ENCODE data around the gene LSMEM2. TPM values are rescaled to one million over a fixed set of nuclear protein-coding genes. Genes with fewer than 3 reads are reported as not detected.
A peak's percentile ranks its signal among the peaks of the same experiment; 100 is the strongest.

The LSMEM2 gene
- polyA plus RNA-seq, 4 donors: 0.51 to 0.75 (median 0.66) TPM

- DNase-seq (ENCODE audit: low read depth in 4 of 4, low spot score in 3 of 4): no peak
Measured at GRCh38 chr3:50333744-50334328, 54.9 kb downstream of the LSMEM2 start.

- DNase-seq (ENCODE audit: low read depth in 4 of 4, low spot score in 3 of 4): no peak
Measured at GRCh38 chr3:50334339-50335075, 55.6 kb downstream of the LSMEM2 start.

- no peak for DNase-seq (ENCODE audit: low read depth in 4 of 4, low spot score in 3 of 4)
Measured at GRCh38 chr3:50336452-50337174, 57.7 kb downstream of the LSMEM2 start.

DNA sequence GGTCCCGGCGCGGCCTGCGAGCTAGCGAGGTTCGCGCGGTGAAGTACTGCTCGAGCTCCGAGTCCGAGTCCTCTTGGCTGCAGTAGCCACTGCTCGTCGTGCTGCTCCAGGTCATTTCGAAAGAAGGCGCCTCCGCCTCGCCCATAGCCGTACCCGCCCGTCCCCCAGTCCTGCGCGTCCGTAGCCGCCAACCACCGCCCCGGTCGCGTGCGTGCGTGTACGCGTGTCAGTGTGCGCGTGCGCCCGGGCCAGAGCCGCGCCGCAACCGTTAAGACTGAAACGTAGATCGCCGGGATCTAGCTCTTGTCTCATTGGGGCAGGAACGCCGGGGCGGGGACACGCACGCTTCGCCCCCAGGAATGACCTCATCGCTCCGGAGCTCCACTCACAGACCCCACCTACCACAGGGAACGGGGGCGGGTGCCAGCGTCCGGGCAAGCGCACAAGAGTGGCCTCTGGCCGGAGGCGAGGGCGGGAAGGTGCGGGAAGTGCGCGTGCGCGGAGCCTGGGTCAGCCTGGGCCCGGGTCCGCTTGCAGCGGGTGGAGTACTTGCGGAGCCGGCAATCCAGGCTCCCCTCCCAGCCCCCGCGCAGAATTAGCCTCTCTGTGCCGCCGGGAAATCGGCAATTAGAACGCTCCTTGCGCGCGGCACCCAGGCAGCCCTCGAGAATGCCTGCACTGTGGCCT is 58.4 kb downstream of the LSMEM2 start:
- peak; percentile 92 to 97 (median 96) for DNase-seq (ENCODE audit: low read depth in 4 of 4, low spot score in 3 of 4)

Other genes starting within 250 kb of the LSMEM2 start
- gene RBM5, start 190.2 kb upstream of the LSMEM2 start, polyA plus RNA-seq (ENCODE audit: insufficient read length in 4 of 4): 100 to 1,000 TPM; 231 to 273 (median 235) TPM
- gene SEMA3F, start 123.8 kb upstream of the LSMEM2 start, polyA plus RNA-seq (ENCODE audit: insufficient read length in 4 of 4): 10 to 100 TPM; 75.1 to 81.1 (median 78.5) TPM
- under 1 TPM in 2 of 4 donors, not detected in 2; 0.03 to 0.10 TPM for gene GNAT1, start 87.5 kb upstream of the LSMEM2 start, polyA plus RNA-seq (ENCODE audit: insufficient read length in 4 of 4)
- gene SLC38A3, start 73.8 kb upstream of the LSMEM2 start, polyA plus RNA-seq (ENCODE audit: insufficient read length in 4 of 4): 1 to 10 TPM; 5.0 to 9.6 (median 6.6) TPM
- 100 to 1,000 TPM; 203 to 219 (median 207) TPM for gene GNAI2, start 42.9 kb upstream of the LSMEM2 start, polyA plus RNA-seq (ENCODE audit: insufficient read length in 4 of 4)
- 100 to 1,000 TPM in 1 of 4 donors, 10 to 100 TPM in 3; 86.9 to 125 (median 92.2) TPM for gene SEMA3B, start 9.9 kb upstream of the LSMEM2 start, polyA plus RNA-seq (ENCODE audit: insufficient read length in 4 of 4)
- gene IFRD2, start 13.3 kb downstream of the LSMEM2 start, polyA plus RNA-seq (ENCODE audit: insufficient read length in 4 of 4): 10 to 100 TPM; 39.6 to 50.5 (median 45.0) TPM
- gene HYAL3, start 20.3 kb downstream of the LSMEM2 start, polyA plus RNA-seq (ENCODE audit: insufficient read length in 4 of 4): 1 to 10 TPM; 3.1 to 3.8 (median 3.1) TPM
- 10 to 100 TPM in 1 of 4 donors, 1 to 10 TPM in 3; 8.6 to 10.5 (median 9.9) TPM for gene NAA80, start 20.3 kb downstream of the LSMEM2 start, polyA plus RNA-seq (ENCODE audit: insufficient read length in 4 of 4)
- 1 to 10 TPM; 6.2 to 8.0 (median 6.8) TPM for gene HYAL1, start 24.5 kb downstream of the LSMEM2 start, polyA plus RNA-seq (ENCODE audit: insufficient read length in 4 of 4)
- 10 to 100 TPM; 62.8 to 92.9 (median 75.5) TPM for gene HYAL2, start 43.7 kb downstream of the LSMEM2 start, polyA plus RNA-seq (ENCODE audit: insufficient read length in 4 of 4)
- gene TUSC2, start 49.1 kb downstream of the LSMEM2 start, polyA plus RNA-seq (ENCODE audit: insufficient read length in 4 of 4): 10 to 100 TPM; 24.6 to 29.7 (median 27.7) TPM
- 10 to 100 TPM; 17.5 to 22.8 (median 17.8) TPM for gene RASSF1, start 61.7 kb downstream of the LSMEM2 start, polyA plus RNA-seq (ENCODE audit: insufficient read length in 4 of 4)
- 1 to 10 TPM; 3.6 to 4.7 (median 3.8) TPM for gene ZMYND10, start 66.6 kb downstream of the LSMEM2 start, polyA plus RNA-seq (ENCODE audit: insufficient read length in 4 of 4)
- 10 to 100 TPM; 30.3 to 36.9 (median 32.6) TPM for gene NPRL2, start 71.7 kb downstream of the LSMEM2 start, polyA plus RNA-seq (ENCODE audit: insufficient read length in 4 of 4)
- gene CYB561D2, start 71.8 kb downstream of the LSMEM2 start, polyA plus RNA-seq (ENCODE audit: insufficient read length in 4 of 4): 10 to 100 TPM; 11.9 to 18.3 (median 15.3) TPM
- gene TMEM115, start 80.4 kb downstream of the LSMEM2 start, polyA plus RNA-seq (ENCODE audit: insufficient read length in 4 of 4): 10 to 100 TPM; 37.8 to 49.5 (median 38.7) TPM
- gene CACNA2D2, start 224.5 kb downstream of the LSMEM2 start, polyA plus RNA-seq (ENCODE audit: insufficient read length in 4 of 4): 10 to 100 TPM; 14.9 to 18.1 (median 15.2) TPM